ENCODE measurements around the gene SORCS1. TPM values are rescaled to one million over a fixed set of nuclear protein-coding genes. Genes with fewer than 3 reads are reported as not detected.

The SORCS1 gene
- total and polyA plus RNA-seq, 4 donors = 0.04 to 3.5 (median 0.05) TPM

- Histone ChIP-seq H3K4me3 (no peak overlapping the region), H3K27me3 (ENCODE audit: control insufficient read depth in 3 of 3, insufficient read depth in 3 of 3, low read length in 2 of 3) (no peaks in the 10 kb centered on the region), H3K27ac (ENCODE audit: low read depth in 1 of 2, low read length in 1 of 2) (no peak overlapping the region), H3K9ac (ENCODE audit: insufficient read depth in 1 of 2, low read length in 2 of 2) (no peak overlapping the region), H3K36me3 (ENCODE audit: control insufficient read depth in 4 of 4, insufficient read depth in 4 of 4, low read length in 4 of 4) (no peaks in the 10 kb centered on the region), H3K9me3 (ENCODE audit: control insufficient read depth in 4 of 4, insufficient read depth in 3 of 4, low read length in 3 of 4) (no peaks in the 10 kb centered on the region), H3K4me1 (ENCODE audit: control insufficient read depth in 5 of 5, insufficient read depth in 5 of 5, low read length in 5 of 5) (peaks cover 0 to 6% (median 0%) of the 10 kb centered on the region in 5 donors)
- WGBS, 2 donors = 65 to 79% methylated on average over 1 of the region's 1 CpG
- ATAC-seq (ENCODE audit: insufficient read depth, low FRiP score) (no peak), DNase-seq (peak; percentile 46 to 54 (median 46))
- TF ChIP-seq, protein P1, sequence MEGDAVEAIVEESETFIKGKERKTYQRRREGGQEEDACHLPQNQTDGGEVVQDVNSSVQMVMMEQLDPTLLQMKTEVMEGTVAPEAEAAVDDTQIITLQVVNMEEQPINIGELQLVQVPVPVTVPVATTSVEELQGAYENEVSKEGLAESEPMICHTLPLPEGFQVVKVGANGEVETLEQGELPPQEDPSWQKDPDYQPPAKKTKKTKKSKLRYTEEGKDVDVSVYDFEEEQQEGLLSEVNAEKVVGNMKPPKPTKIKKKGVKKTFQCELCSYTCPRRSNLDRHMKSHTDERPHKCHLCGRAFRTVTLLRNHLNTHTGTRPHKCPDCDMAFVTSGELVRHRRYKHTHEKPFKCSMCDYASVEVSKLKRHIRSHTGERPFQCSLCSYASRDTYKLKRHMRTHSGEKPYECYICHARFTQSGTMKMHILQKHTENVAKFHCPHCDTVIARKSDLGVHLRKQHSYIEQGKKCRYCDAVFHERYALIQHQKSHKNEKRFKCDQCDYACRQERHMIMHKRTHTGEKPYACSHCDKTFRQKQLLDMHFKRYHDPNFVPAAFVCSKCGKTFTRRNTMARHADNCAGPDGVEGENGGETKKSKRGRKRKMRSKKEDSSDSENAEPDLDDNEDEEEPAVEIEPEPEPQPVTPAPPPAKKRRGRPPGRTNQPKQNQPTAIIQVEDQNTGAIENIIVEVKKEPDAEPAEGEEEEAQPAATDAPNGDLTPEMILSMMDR (IDR thresholded peaks at IDR 0.05; ENCODE audit: control extremely low read depth, extremely low read depth) = no peak
Observed at GRCh38 chr10:106938513-106938912, 226.0 kb downstream of the SORCS1 start.

- H3K9me3 ChIP-seq (ENCODE audit: control insufficient read depth in 4 of 4, insufficient read depth in 3 of 4, low read length in 3 of 4) = no peaks in the 10 kb centered on the region
- TF ChIP-seq, protein P1 (IDR thresholded peaks at IDR 0.05; ENCODE audit: control extremely low read depth, extremely low read depth) = no peak
- peak; percentile 45 for ATAC-seq (ENCODE audit: insufficient read depth, low FRiP score)
- no peak overlapping the region for H3K27ac ChIP-seq (ENCODE audit: low read depth in 1 of 2, low read length in 1 of 2)
- H3K4me1 ChIP-seq (ENCODE audit: control insufficient read depth in 5 of 5, insufficient read depth in 5 of 5, low read length in 5 of 5) = peaks cover 0 to 13% (median 0%) of the 10 kb centered on the region in 5 donors
- no peaks in the 10 kb centered on the region for H3K36me3 ChIP-seq (ENCODE audit: control insufficient read depth in 4 of 4, insufficient read depth in 4 of 4, low read length in 4 of 4)
- no peaks in the 10 kb centered on the region for H3K27me3 ChIP-seq (ENCODE audit: control insufficient read depth in 3 of 3, insufficient read depth in 3 of 3, low read length in 2 of 3)
- H3K9ac ChIP-seq (ENCODE audit: insufficient read depth in 1 of 2, low read length in 2 of 2) = no peak overlapping the region
- DNase-seq = peak in 2 of 3 donors; percentile 14 to 15
- no peak overlapping the region for H3K4me3 ChIP-seq
Observed at GRCh38 chr10:106935978-106936451, 228.5 kb downstream of the SORCS1 start.

DNA sequence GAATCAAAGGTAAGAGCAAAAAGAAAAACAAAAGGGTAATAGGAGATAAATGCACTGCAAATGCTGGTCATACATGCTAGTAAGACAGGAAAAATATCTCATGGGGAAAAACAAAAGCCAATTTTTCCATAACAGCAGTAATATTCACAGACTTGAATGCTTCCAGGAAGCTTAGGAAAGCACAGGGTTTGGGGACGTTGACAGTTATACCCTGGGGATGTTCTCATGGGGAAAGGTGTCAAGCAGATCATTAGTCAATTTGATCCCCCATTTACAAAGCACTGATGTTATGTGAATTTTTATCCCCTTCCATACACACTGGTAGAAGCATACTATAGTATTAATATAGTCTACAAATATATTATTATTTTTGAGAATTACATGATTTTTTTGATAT is 232.7 kb downstream of the SORCS1 start:
- Histone ChIP-seq H3K27ac (ENCODE audit: low read depth in 1 of 2, low read length in 1 of 2) (no peak overlapping the region), H3K36me3 (ENCODE audit: control insufficient read depth in 4 of 4, insufficient read depth in 4 of 4, low read length in 4 of 4) (no peaks in the 10 kb centered on the region), H3K9me3 (ENCODE audit: control insufficient read depth in 4 of 4, insufficient read depth in 3 of 4, low read length in 3 of 4) (no peaks in the 10 kb centered on the region), H3K4me1 (ENCODE audit: control insufficient read depth in 5 of 5, insufficient read depth in 5 of 5, low read length in 5 of 5) (peaks cover 0 to 11% (median 0%) of the 10 kb centered on the region in 5 donors), H3K27me3 (ENCODE audit: control insufficient read depth in 3 of 3, insufficient read depth in 3 of 3, low read length in 2 of 3) (no peaks in the 10 kb centered on the region), H3K9ac (ENCODE audit: insufficient read depth in 1 of 2, low read length in 2 of 2) (no peak overlapping the region), H3K4me3 (no peak overlapping the region)
- WGBS, 2 donors = 28 to 39% methylated on average over 1 of the region's 1 CpG
- DNase-seq (no peak), ATAC-seq (ENCODE audit: insufficient read depth, low FRiP score) (no peak)
- TF ChIP-seq, protein P1 (IDR thresholded peaks at IDR 0.05; ENCODE audit: control extremely low read depth, extremely low read depth) = no peak

Data from lung (tissue), 12 donors.